AG20443 (cell line): Measurements from ENCODE around the gene CARD16.
"Not testable (repeated sequence)": the region's sequence is repeated elsewhere in the genome, so short reads cannot be mapped to it uniquely, and the experiment has no call there.

ENCODE experiments used
- DNase-seq: peaks from one replicate; pipeline ENCODE4 v3.0.0; 2012; ENCODE audit warnings: low spot score, mixed read lengths

Gene CARD16

DNA sequence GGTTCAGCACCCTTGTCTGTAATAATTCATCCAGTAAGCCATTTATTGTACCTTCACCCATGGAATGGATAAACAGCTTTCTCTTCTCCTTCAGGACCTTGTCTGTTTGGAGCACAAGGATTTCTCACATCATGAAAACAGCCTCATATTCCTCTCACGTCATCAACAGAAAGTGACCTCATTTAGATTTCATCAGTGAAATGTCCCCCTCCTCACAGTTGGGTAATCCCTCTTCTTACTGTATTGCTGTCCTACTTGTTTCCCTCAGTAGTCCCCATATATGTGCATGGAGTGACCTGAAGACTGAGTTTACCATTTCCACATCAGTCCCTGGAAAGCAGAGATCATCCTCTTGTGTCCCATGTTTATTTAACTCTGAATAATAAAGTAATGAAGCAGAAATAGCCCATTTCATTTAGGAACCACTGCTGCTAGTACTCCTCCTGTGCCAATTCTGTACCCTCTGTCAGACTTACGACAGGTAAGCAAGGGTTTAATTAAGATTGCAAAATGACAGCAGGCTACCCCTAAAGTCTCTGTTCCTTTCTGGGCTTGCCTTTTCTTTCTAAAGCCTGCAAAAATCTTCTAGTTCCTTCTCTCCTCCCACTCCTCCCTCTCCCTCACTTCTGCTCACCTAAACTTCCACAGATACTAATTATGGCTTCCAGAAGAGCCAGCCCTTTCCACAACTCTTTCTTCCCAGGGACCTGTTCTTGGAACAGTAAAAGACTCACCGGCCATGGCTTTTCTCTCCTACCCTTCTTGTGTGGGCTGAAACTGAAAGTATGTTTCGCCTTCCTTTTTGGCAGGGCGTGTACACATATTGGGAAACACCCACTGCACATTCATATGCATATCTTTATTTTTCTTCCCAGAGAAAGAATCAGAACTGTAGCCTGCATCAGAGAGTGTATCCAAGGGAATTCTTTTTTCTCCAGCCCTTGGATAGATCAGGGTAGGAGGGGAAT is at the start of gene CARD16:
CARD16 (minus strand) TSS at position 779 of the 968 bp plus-strand sequence; CDS start at position 741, 38 bp downstream.
- DNase-seq, result peak; percentile 35

DNA sequence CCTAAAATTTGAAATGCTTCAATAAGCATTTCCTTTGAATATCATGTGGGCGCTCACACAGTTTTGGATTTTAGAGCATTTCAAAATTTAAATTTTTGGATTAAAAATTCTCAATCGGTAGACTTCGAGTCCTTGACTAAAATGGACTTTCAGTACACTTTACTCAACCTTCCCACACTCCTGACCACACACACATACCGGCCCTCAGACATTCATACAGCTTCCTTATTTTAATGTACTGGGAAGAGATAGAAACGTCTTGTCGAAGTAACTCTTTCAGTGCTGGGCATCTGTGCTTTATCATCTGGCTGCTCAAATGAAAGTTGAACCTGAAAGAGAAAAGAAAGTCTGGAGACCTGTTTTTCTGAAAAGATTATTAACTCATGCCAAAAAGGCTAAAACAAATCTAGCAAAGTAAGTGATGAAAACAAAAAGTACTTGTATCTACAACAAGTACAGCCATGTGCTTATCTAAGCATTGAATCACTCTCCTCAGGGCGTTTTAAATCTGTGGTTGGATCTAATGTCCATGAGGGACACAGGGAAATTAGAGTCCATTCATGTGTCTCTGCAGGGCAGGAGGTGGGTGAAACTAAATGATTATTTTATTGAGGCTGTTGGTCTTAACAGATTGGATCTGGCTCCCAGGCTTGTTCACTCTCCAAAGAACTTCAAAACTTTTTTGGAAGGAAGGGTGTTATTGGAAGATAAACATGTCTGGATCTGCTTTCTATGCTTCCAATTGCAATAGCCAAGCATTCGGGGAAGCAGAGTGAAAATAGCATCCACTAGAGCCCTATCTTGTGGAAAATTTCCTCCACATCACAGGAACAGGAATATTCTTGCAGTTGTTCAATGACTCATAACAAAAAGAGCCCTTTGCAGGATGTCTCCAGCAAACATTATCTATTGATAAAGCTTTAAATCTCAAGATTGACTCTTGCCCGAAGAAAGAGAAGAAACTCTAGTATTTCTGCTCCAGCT is 47.4 kb upstream of the CARD16 start:
- no peak for DNase-seq

DNA sequence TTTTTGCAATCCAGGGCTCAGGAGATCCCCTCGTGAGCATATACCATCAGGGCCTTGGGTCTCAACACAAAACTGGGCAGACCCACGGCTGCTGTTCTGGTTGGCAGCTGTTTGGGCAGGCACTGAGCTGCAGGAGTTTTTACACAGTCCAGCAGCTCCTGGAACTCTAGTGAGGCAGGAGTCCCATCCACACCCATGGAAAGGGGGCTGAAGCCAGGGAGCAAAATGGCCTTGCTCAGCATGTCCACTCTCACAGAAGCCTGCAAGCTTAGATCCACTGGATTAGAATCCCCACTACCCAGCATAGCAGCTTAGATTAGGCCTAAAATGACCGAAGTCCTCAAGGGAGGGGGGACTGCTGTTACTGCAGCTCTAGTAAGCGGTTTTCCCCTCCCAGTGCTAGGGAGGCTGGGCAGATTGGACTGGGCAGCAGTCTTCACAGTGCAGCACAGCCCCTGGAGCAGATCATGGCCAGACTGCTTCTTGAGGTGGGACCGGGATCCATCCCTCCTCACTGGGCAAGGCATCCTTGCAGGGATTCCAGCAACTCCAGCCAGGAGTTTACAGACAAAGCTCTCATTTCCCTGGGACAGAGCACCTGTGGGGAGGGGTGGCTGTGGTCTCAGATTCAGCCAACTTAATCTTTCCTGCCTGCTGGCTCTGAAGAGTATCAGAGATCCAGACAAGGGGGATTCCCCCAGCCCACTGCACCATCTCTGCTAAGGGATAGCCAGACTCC is 36.4 kb upstream of the CARD16 start:
- DNase-seq, result no peak

DNA sequence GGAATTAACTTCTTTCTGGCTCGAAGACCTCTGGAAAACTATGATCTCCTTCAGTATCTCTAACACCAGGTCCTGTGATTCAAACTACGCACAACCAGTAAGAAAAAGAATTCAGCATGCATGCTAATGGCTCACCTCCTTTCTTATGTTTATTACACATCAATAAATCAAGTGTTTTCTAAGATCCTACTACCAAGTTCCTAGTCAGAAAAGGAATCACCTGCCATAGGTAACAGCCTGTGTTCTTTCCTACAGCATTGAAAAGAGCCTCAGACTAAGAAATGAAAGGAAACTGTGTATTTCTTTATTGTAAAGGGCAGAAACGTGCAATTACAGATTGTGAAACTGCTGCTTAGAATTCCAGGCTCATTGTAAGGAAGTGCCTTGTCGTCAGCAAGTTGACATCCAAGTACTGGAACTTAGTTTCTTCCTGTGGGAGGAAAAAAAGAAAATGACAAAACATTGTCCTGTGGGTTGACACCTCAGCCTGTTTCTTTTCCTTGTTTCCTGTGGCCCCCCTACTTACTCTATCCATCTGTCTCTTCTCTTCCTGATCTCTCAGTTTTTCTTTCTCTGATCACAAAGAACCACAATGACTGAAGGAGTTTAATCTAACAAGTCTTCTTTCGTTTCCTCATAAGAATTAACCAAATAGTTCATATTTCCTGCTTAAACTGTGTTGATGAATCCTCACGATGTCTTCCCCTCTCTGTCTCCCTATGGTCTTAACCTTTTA is 35.2 kb upstream of the CARD16 start:
- DNase-seq, result not testable (repeated sequence)

DNA sequence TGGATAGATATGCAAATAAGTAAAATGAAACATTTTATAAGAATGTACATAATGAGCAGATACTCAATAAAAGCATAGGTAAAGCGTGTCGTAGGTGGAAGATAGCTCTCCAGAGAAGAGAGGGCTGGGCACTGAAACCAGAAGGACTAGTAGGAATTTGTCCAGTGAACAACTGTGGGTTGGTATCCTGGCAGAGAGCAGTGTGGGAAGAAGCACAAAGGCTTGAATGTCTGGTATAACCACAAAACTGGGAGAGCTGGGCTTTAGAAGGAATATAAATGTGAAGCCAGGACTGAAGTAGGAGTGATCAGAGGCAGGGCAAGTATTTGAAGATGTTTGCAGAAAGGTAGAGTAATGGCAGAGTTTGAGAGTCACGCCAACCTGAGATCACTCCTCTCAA is 33.1 kb upstream of the CARD16 start:
- no peak for DNase-seq

DNA sequence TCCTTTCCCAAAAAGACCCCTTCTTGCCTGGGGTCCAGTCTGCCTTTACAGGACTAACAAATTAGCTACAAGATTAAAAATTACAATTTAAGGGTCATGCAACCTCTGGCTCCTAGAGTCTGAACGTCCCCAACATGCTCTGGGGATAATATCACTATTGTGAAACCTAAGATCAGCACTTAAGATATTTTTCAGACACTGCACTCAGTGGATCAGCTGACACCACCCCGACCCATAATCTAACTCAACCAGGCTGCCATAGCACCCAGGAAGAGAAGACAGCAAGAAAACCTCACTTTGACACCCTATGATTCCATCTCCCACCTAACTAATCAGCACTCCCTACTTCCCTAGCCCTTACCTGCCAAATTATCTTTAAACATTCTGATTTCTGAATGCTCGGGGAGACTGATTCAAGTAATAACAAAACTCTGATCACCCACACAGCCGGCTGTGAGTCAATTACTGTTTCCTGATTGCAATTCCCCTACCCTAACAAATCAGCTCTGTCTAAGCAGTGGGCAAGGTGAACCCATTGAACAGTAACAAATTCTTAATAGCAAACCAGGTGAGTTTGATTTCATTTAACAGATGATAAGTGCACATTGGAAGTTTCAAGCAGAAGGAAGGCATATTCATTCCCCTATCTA is 32.1 kb upstream of the CARD16 start:
- not testable (repeated sequence) for DNase-seq

DNA sequence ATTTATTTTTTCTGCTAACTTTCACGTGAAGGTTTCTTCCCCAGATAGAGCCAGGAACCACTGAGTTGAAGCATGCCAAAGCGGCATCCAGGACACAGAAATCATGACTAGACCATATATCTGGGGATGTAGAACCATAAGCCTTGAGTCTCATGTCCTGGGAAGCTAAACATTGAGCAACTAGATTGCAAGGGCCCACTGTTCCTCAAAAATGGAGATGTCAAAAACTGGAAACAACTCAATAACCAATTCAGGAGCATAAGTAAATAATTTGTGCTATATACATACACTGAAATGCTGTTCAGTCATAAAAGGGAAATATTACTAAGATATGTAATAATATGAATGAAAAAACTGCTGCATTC is 29.0 kb upstream of the CARD16 start:
- DNase-seq, result no peak

DNA sequence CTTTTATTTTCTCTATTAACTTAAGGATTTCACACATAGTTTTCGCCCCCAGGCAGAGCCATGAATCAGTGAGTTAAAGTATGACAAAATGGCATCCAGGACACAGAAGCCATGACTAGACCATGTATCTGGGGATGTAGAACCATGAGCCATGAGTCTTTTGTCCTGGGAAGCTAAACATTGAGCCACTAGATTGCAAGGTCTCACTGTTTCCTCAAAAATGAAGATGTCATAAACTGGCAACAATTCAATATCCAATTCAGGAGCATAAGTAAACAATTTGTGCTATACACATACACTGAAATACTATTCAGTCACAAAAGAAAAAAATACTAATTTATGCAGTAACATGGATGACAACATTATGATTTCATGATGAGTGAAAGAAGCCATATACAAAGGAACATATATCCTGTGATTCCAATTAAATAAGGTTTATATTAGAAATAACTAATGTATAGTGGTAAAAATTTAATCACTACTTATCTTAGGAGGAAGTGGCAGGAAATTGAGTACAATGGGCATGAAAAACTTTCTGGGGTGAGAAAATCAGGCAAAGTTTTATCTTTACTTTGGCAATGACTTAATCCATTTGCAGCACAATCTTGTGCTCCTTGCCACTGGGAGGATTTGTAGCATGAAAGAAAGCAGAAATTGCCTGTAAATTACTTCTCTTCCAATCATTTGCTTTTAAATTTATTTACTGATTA is 28.5 kb upstream of the CARD16 start:
- no peak for DNase-seq

DNA sequence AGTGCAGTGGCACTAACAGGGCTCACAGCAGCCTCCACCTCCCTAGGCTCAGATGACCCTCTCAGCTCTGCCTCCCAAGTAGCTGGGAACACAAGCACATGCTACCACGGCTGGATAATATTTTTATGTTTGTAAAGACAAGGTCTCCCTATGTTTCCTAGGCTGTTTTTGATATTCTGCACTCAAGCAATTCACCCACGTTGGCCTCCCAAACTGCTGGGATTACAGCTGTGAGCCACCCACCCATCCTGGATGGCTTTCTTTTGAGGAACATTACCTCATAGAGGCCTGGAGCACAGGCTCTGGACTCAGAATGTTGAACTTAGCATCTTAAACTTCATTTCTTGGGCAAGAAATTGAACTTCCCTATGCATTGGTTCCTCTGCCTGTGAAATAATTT is 26.9 kb upstream of the CARD16 start:
- DNase-seq, result not testable (repeated sequence)

DNA sequence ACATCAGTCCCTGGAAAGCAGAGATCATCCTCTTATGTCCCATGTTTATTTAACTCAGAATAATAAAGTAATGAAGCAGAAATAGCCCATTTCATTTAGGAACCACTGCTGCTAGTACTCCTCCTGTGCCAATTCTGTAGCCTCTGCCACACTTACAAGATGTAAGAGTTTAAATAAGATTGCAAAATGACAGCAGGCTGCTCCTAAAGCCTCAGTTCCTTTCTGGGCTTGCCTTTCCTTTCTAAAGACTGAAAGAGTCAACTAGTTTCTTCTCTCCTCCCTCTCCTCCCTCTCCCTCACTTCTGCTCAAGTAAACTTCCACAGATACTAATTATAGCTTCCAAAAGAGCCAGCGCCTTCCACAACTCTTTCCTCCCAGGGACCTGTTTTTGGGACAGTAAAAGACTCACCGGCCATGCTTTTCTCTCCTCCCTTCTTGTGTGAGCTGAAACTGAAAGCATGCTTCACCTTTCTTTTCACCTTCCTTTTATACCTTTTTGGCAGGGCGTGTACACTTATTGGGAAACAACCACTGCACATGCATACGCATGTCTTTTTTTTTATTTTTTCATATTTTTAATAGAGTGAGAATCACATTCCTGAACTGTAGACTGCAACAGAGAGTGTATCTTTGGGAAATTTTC is 26.1 kb upstream of the CARD16 start:
- DNase-seq, result no peak

DNA sequence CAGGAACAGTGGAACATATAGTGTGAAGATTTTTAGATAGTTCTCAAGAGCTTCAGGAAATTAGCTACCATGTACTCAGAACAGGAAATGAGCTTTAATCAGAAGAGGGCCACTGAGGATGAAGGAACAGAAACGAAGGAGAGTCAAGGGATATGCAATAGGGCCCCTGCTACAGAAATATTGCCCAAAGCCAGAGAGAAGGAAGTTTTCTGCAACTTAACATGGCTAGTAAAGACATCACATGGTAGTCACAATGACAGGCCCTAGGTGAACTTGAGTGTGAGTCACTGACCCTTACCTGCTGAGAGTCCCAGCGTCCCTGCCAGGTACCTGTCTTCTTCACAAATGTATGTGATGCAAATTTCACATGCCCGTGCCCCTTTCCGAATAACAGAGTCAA is 25.2 kb upstream of the CARD16 start:
- DNase-seq, result no peak

DNA sequence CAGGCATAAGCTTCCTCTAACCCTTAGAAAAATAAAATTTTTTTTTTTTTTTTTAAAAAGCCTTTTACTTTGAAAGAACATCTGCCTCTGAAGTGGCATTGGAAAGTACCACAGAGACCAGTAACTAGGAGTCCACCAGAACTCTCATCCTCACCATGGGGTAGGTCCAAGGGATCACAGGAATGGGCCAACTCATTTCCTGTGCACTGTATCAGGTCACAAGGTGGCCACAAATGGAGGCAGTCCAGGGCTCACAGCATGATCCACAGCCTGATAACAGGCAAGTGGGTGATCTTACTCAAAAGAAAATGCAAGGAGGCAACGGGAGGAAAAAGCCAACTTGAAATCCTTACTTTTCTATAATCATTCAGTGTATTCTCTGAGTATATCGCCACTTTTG is 24.6 kb upstream of the CARD16 start:
- not testable (repeated sequence) for DNase-seq

DNA sequence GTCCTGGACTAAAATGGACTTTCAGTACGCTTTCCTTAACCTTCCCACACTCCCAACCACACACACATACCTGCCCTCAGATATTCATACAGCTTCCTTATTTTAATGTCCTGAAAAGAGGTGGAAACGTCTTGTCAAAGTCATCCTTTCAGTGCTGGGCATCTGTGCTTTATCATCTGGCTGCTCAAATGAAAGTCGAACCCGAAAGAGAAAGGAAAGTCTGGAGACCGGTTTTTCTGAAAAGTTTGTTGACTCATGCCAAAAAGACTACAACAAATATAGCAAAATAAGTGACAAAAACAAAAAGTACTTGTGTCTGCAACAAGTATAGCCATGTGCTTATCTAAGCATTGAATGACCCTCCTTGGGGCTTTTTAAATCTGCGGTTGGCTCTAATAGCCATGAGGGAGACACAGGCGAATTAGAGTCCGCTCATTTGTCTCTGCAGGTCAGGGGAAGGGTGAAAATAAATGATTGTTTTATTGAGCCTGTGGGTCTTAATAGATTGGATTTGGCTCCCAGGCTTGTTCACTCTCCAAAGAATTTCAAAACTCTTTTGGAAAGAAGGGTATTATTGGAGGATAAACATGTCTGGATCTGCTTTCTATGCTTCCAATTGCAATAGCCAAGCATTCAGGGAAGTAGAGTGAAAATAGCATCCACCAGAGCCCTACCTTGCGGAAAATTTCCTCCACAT is 18.3 kb upstream of the CARD16 start:
- not testable (repeated sequence) for DNase-seq

DNA sequence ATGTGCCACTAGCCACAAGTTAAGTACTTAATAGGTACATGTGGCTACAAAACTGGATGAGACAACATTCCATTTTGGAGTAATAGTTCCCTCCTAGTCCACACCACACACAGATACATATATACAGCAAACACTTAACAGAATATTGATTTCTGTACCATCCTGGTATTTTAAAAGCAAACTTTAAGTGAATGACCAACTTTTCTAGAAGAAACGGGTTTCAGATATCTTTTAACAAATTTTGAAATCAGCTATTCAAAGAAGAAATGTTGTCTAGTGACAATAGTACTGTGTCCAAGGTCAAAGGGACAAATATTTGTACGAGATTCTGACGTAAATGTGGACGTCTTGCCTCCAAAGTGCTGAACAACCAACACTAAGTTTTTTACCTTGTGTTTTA is 12.3 kb upstream of the CARD16 start:
- DNase-seq, result no peak

DNA sequence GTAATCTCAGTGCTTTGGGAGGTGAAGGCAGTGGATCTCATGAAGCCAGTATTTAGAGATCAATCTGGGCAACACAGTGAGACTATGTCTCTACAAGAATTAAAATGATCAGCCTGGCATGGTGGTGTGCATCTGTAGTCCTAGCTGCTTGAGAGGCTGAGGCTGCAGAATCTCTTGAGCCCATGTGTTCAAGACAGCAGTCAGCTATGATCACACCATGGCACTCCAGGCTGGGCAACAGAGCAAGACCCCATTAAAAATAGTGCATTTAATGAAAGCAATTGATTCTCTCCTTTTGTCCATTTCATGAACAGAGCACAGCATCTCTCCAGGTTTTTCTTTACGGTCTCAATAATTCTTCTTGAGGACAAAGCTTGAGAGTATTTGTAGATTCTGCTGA is 11.3 kb upstream of the CARD16 start:
- no peak for DNase-seq

DNA sequence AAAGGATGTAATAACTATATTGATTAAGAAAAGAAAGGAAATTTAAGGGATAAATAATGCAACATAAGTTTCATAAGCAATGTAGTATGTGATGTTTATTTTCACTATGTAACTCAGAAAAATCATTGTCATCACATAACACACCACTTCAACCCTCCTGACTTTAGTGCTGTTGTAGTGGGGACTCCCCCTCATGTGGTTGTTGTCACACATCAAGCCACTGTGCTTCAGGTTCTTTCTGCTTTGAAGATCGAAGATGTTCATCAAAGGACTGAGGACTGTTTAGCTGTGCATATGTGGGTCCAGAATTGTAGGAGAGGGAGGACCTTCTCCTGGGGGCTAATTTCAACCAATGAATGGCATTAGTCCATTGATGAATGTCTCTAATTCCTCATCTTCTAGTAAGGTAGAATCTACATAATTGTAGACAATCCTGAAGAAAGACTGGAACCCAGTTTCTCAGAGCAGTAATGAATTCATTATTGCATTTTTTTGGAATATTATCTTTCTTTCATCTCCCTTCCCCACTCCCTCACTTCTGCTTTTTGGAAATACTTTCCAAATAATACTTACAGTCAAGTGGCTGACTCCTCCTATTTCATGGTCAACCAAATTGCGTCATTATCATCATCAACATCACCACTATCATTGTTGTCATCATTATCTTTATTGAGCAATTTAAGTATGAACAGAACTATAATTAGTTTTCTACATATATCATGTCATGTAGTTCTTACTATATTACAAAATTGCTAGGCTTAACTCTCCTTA is 9.8 kb upstream of the CARD16 start:
- DNase-seq, result no peak

DNA sequence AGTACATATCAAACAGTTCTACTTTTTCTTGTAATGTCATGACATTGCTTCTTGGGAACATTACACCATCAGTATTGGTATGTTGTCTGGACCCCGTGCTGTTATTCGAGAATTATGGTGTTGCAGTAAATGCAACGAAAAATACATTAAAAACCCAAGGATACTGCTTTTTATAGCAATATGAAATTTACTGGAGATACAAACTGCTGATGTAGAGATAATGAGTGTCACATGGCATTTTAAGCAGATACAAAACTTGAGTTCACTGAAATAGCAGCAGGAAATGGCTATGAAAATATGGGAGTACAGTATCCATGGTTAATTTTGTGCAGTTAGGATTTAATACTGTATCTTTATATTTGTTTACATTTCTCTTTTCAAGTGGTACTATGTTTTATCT is 7.4 kb upstream of the CARD16 start:
- no peak for DNase-seq

DNA sequence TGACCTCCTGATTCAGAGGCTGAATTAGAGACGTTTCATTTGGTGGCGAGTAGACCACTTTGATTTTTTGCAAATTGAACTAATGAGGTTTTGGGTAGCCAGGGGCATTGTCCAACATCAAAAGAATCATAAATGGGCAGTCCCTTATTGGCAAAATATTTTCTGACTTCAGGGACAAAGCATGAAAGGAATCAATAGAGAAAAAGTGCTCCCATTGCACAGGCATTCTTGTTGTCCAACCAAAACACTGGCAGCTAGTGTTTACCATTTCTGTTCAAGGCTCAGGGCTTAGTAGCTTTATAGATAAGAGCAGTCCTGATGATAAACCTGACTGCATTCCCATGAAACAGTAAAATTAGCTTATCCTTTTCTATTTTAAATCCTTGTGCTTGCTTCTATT is 6.4 kb upstream of the CARD16 start:
- no peak for DNase-seq
